DLD1 (cell line): ENCODE results near the gene SREK1IP1.

Experiments
- in situ Hi-C: cut with HindIII; loops from 2 replicates; pipeline ENCODE4 v1.10.0; 2017; ENCODE audit warnings: low sequenced_read_pairs

The SREK1IP1 gene

GRCh38 chr5:64768358-64769312 lies at the start of gene SREK1IP1, which contains the start of gene CWC27:
Gene SREK1IP1 (minus strand): TSS chr5:64768691. CDS start chr5:64768517, 174 bp downstream.
Gene CWC27 (plus strand): TSS chr5:64768930. CDS start chr5:64769147, 217 bp downstream.
- in situ Hi-C loops, result no loop called here

DNA sequence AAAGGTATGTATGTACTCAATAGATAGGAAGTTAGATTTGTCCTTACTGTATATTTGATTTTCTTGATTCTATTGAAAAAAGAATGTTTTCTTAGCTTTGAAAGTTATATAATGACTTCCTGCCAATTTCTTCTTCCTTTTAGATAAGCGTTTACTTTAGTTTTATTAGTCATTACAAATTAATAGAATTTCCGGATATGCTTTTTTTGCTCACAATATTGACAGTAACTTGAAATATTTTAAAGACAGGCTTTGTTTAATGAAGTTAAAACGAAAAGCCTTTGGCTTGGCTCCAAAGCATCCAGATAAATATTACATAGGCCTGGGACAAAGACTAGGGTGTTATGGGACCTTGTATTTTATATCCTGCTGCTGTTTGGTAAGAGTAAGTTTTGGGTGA lies 49.8 kb upstream of the SREK1IP1 start:
- in situ Hi-C loops, result no loop called here

- in situ Hi-C loops, result no loop called here
Observed at GRCh38 chr5:64814073-64814472, 45.6 kb upstream of the SREK1IP1 start.

DNA sequence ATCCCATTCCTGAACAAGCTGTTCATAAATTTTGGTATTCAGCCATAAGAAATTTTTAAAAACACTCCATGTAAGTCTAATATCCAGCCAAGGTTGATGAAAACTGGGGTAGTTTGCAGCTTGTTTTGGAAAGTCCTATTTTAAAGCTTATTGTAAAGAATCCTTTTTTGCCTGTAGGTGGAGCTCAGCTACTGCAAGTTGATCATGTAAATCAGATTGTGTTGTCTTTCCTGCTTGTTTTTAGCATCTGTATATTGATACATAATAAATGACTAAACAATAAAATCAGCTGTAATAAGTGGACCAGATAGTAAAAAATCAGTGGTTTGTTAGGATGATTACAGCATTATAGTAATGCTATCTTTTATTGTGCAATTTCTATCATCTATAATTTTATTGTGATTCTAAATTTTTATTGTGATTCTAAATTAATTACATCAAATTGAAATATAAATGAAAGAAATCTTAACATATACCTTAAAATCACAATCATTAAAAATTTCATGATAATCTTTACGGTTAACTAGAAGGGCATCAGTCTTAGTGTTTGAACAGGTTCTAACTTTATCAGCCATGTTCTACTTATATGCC lies 42.7 kb upstream of the SREK1IP1 start:
- in situ Hi-C loops, result no loop called here

GRCh38 chr5:64807520-64807919 lies 39.0 kb upstream of the SREK1IP1 start:
- in situ Hi-C loops, result no loop called here

DNA sequence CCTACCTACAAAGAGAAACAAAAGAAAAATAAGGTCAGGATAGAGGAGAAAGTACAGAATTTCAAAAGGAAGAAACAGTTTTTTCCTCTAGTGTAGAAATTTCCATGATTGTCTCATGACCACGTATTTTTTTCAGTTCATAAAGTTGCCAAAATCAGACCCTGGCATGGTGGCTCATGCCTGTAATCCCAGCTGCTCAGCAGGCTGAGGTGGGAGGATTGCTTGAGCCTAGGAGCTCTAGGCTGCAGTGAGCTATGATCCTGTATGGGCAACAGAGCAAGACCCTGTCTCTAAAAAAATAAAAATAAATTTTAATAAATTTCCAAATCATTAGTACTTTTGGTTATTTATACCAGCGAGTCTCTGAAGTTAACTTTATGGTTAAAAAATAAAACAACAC lies 38.0 kb upstream of the SREK1IP1 start:
- in situ Hi-C loops, result no loop called here

DNA sequence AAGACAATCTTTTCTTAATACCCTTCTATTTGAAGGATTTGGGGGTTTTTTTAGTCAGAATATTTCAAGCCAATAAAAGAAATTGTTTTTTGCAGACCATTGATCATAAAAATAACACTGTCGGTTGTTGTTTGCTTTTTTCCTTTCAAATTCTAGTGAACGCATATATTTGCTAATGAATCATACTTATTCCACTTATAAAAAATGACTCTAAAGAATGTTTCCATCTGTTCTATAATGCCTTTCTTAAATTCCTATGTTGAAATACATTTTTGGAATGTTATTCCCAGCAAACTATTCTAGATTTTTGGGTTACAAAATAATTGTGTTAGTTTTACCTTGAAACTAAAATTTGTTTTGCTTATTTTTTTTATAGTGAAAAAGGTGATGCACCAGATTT lies 32.4 kb upstream of the SREK1IP1 start:
- in situ Hi-C loops, result no loop called here

- in situ Hi-C loops, result no loop called here
Observed at GRCh38 chr5:64796301-64796700, 27.8 kb upstream of the SREK1IP1 start.

GRCh38 chr5:64794053-64794770 lies 25.7 kb upstream of the SREK1IP1 start:
- in situ Hi-C loops, result no loop called here

DNA sequence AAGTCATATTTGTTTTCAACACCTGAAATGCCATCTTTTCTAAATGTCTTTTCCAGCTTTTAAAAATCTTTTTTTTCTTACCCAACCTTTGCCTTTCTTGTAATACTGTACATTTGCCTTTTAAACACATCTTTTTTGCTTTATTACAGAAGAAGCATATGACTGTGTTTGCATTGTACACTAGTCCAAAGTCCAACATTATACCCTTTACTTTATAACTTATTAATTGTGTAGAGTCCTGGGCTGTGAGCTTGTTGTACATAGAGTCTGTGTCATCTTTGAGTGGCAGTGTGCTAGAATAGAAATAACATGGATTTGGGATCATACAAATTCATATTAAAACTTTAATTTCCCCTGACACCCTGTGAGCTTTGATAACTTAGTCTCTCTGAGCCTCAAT lies 24.0 kb upstream of the SREK1IP1 start:
- in situ Hi-C loops, result no loop called here

DNA sequence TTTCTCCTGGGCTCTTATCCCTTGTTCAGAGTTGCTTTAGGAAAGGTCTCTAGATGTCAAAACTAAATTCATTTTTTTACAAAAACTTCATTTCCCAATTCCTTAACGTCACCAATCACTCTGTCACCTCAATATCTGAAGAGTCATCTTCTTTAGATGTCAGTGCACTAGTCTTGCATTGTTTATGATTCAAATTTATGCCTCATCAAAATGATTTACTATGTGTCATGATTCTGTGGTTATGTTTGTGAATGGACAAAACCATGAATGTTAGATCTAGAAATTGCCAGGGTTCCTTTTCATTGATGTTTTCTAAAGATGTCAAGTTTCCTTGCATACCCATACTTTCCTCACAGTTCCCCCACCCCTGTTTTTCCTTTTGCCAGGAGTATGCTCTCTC lies 21.7 kb upstream of the SREK1IP1 start:
- in situ Hi-C loops, result no loop called here

- in situ Hi-C loops, result no loop called here
Observed at GRCh38 chr5:64789457-64789856, 21.0 kb upstream of the SREK1IP1 start.

DNA sequence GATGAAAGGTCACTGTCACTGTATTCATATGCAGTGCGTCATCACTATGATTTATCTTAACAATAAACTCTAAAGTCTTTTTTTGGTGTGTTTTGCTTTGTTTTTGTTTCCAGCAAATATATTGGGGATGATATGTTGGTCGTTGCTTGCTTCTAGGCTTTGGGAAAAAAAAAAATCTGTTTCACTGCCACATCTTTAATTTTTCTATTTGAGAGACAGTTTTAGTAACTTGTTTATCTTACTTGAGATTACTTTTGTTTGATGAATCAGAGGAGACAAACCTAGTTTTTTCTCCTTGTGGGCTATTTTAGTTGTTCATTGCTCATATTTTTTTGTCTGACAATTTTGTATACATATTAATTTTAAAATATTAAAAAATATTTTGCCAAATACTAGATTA lies 19.7 kb upstream of the SREK1IP1 start:
- in situ Hi-C loops, result no loop called here

DNA sequence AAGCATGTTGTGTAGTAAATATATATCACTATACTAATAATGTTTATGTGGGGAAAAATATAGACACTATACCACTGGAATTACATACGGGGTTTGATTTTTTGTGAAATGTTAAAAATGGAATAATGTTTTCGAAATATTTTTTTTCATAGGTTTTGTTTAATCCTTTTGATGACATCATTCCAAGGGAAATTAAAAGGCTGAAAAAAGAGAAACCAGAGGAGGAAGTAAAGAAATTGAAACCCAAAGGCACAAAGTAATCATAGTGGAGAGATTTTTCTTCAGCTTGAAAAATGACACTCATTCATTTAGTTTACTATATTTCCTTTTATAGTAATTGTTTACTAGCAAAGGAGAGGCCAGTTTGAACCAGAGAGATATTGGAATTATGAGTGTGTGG lies 17.9 kb upstream of the SREK1IP1 start:
- in situ Hi-C loops, result no loop called here

DNA sequence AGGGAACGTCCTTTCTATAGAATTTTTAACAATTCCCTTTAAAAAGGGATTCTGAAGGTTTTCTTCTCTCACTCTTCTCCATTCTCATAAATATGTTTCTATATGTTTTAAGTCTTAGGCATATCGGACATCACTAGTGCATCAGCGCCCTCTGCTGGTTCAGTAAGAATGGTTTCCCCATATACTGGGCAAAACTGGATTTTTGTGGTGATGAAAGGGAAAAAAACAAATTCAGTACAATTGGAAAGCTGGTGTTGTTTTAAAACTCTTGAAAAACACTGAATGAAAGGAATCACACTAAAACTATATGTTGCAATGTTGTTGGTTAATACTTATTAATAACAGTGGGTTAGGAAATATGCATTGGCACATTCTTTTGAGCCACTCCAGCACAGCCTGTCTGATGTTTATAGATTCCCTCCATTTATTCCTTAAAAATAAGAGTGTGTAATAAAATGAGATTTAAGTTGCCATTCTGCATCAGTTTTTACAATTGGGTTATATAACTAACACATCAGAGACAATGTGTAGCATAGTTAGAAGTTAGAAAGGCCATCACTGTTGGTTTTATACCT lies 16.0 kb upstream of the SREK1IP1 start:
- in situ Hi-C loops, result no loop called here

GRCh38 chr5:64775291-64775690 lies 6.8 kb upstream of the SREK1IP1 start:
- in situ Hi-C loops, result no loop called here

GRCh38 chr5:64773533-64773932 lies 5.0 kb upstream of the SREK1IP1 start:
- in situ Hi-C loops, result no loop called here

DNA sequence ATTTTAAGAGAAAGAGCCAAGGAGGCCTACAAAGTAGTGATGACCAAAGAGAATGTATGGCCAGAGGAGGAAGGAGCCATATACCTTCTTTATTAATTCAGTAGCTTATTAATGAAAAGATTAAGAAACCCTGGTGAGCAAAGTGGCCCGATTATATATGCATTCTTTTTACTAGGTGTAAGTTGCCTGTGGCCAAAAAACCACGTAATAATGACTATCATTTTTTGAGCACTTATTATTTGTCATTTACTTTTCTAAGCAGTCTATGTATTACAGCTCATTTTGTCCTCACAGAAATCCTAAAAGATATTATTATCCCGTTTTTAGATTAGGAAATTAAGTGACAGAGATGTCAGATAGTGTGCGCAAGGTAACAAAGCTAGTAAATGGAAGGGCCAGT lies 3.2 kb upstream of the SREK1IP1 start:
- in situ Hi-C loops, result no loop called here

DNA sequence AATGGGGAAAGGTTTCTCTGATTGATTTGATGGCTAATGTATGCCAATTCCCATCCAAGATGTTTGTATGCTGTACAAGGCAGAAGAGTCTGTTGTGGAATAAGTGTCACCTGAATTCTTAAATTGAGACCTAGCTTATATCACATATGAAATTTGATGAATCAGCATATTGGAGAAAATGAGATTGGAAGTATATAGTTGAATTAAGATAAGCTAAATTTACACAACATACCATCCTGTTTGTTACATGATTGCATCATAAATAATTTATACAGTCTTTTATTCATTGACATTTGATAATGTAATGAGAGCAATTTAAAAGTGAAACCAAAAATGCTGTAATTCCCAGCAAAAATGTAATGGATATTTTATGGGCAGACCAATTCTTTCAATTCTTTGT lies 1.4 kb upstream of the SREK1IP1 start:
- in situ Hi-C loops, result no loop called here

DNA sequence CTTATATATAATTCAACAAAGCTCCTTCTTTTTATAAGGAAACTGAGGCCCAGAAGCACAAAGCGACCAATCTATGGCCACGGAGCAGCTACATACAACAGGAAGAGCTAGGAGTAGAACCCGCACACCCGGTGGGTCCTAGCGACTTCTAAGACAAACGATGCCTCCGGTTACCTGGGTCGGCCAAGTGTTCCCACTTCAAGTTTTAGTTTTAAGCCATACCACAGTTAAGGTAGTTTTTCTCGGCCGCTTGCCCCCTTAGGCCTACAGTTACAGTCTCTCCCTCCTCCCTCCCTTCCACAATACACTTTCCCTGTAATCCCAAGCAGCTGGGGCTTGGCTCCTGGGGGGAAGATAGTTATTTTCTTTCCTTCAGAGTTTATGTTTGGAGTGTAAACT lies 533 bp downstream of the SREK1IP1 start:
- in situ Hi-C loops, result no loop called here

DNA sequence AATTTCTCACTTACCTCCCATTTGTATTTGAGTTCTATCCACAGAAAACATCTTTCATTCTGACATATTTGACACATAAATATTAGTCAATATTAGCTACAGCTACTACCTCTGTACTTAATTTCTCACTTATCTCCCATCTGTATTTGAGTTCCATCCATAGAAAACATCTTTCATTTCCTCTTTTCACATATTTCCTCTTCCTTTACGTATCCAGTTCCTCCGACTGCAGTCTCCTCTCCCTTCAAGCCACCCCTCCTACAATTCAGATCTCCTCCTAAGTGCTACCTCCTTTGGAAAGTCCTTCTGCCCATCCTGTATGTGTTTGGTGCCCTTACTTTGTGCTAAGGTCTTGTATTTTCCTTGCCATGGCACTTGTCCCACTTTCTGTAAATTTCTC lies 1.6 kb downstream of the SREK1IP1 start:
- in situ Hi-C loops, result no loop called here
